NOMO-1 (cell line): Measurements from ENCODE around the gene MPV17.
"Not testable (repeated sequence)": the region's sequence is repeated elsewhere in the genome, so short reads cannot be mapped to it uniquely, and the experiment has no call there.

ENCODE experiments used
- DNase-seq, 2 experiments: peaks; one replicate each; lab custom pipeline; 2025; ENCODE audit not compliant: unreplicated experiment in 2 of 2; lab: John Stamatoyannopoulos, UW

Gene MPV17

DNA sequence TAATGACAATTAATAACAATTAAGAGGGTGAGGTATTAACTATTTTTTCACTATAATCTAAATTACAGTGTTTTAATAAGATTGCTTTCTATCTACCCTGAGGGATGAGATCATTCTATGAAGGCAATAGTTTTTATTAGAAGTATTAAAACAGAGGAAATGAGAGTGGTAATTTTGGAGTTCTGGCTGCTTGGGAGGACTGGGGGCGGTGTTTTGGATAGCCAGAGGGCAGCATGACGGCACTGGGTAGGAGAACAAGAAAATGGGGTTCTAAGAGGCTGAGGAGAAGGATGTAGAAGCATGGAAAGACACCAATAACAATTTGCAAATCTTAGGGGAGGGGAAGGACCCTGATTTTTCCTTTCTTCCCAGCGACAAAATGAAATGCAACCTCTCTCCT, 52.8 kb downstream of the MPV17 start:
- DNase-seq = no peak

DNA sequence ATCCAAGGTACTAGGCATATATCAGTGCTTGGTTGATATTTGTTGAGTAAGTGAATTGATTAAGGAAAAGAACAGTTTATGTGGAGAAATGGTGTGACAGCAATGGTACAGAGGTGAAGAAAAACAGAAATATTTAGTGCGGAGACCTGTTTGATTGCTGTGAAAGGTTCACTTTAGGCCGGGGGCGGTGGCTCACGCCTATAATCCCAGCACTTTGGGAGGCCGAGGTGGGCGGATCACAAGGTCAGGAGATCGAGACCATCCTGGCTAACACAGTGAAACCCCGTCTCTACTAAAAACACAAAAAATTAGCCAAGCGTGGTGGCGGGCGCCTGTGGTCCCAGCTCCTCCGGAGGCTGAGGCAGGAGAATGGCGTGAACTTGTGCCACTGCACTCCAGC, 54.6 kb downstream of the MPV17 start:
- not testable (repeated sequence) for DNase-seq

DNA sequence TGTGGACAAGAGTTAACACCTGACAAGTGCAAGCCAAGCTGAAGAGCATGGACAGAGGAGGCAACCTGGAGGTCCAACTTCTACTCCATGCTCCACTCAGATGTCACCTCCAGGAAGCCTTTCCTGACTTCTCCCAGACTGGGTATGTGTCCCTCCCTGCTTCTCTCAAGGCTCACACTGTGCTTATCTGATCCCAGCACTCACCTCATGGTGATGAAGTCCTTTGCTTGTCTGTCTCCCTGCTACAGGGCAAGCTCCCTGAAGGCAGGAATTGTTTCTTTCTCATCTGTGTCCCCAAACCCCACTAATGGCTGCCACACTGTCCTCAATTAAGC, 57.4 kb downstream of the MPV17 start:
- DNase-seq = no peak

DNA sequence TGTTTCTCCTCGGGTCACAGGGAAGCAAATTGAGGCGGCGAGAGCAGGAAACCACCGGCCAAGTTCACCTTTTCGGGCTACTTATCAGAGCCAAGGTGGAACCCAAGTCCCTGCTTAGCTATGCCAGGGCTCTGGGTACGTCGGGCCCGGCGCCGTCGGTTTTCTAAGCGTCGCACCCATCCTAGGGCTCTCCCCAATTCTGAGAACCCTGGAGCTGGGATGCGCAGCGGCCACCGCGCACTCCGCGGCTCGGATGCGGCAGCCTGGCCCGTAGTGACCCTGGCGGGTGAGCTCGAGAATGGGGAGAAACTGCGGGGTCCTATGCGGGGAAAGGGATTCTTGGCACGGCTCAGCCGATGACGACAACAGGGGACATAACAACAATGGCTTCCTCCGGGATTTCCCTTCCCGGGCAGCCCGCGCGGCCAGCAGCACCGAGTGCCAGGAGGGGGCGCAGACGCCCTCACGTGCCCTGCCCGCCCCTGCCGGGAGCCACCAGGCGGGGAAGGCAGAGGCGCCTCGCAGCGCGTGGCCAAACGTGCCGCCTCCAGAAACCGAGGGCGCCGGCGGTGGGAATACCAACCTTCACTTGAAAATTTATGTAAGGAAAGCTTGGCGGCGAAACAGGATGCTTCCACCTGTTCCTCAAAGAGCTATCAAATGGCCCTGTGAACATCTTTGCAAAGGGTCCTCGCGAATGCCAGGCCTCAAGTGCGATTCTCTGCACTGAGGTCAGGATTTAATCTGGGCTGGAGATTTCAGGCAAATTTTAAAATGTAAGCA, 58.0 kb downstream of the MPV17 start:
- DNase-seq = peak; percentile 29 to 30

DNA sequence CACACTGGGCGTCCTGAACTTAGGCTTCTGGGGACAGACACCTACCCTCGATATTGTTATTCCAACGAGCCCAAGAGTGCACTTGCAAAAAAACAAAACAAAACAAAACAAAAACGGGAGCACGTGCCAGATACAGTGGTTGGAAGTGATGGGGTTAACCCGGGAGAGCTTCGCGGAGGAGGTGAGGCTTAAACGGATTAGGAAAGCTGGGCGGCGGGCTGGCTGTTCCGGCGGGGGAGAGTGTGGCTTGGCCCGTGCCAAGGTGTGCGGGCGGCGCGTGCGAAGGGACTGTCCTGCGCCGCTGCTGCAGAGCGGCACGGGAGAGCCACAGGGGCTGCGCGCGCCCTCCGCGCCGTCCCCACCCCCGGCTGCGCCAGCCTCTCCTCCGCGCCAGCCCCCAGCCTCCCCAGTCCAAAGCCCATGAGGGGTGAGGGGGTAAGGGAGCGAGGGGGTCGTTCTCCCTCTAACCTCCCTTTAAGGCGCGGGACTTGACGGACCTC, 58.6 kb downstream of the MPV17 start:
- DNase-seq = peak in 1 of 2 experiments; percentile 12

DNA sequence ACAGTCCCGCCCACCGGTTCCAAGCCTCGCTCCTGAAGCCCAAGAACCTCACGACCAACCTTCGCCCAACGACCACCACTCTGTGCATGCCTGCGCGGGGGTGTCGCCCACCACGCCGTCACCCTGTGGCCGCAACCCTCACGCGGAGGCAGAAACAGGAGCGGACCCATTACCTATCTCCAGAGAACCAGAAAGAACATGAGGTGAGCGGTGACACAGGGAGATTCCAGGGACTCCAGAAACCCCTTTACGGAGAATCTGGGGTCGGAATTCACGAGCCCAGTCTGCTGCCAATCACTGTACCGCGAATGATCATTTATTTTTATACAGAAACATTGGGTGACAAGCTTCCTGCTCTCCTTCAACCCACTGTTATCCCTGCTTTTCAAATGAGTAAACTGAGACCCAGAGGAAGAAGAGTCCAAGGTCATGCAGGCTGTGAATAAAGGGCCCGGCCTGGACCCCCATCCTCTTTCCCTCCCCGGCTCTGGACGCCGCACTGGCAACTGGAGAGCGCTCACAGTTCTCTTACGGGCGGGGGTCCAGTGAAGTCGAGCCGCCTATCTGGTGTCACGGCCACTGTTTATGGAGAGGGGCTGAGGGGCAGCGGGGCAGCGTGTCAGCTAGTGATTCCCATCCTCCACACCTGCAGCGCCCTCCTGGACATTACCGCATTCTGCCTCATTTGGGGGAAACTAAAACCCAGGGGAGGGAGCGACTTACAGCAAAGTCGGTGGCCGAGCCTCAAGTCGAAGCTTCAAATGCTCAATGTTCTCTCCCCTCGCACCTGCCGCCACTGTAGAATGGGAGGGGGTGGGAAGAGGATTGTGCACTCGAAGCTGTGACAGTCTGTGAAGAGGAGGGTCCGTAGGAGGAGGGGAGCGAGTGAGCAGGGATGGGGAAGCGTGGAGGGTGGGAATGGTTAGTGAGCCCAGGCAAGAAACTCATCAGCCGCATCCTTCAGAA, 59.3 kb downstream of the MPV17 start:
- no peak for DNase-seq

DNA sequence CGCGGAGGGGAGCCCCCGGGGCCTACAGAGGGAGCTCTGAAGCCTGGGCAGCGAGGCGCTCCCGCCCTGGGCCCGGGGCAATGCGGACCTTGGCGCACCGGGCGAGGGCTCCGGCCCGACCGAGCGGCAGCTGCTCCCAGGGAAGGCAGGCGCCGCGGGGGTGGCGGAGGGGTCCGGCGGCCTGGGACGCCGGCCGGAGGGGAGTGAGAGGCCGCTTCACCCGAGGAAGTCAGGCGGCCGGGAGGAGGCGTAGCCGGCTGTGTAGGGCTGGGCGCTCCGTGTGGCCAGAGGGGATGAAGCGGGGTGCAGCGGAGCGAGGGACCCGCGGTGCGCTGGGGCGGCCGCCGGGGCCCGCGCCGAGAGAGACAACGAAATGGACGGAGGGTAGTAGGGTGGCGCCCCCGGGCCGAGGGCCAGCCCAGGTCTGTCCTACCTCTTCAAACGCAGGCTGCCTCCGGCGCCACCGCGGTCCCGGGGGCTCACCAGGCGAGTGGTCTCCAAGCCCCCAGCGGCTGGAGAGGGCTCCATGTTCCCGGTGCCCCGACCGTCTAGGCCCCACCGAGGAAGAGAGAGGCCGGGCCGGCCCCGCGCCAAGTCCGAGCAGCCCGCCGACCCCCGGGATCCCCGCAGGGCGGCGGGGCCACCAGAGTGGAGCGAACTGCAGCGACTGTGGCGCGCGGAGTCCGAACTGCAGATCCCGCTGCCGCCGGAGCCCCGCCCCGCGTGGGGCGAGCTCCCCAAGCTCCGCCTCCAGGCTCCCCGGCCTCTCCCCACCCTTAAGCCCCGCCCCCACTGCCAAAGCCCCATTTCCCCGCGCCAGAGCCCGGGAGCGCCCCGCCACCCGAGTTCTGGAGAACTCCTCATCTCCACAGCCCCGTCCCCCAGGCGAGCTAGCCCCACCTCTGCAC, 60.3 kb downstream of the MPV17 start, which contains the start of gene SLC30A3:
TSS of gene SLC30A3 (minus strand) at position 669 of the 908 bp plus-strand sequence. CDS start at position 528, 141 bp downstream.
- DNase-seq = peak; percentile 29 to 32

DNA sequence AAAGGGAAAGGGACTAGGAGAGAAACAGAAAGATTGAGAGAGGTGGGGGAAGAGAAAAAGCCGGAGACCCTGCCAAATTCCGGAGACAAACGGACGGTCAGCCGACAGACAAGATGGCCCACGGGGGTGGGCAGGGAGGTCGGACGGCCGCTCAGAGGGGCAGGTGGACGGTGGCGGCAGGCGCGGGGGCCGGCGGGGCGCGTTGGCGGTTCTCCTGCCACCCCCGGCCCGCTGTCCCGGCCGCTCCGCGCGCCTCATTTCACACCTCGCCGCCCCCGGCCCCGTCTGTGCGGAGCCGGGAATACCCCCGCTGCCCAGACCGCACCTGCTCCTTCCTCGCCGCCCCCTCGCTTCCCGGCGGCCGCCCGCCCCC, 61.0 kb downstream of the MPV17 start:
- DNase-seq = no peak

DNA sequence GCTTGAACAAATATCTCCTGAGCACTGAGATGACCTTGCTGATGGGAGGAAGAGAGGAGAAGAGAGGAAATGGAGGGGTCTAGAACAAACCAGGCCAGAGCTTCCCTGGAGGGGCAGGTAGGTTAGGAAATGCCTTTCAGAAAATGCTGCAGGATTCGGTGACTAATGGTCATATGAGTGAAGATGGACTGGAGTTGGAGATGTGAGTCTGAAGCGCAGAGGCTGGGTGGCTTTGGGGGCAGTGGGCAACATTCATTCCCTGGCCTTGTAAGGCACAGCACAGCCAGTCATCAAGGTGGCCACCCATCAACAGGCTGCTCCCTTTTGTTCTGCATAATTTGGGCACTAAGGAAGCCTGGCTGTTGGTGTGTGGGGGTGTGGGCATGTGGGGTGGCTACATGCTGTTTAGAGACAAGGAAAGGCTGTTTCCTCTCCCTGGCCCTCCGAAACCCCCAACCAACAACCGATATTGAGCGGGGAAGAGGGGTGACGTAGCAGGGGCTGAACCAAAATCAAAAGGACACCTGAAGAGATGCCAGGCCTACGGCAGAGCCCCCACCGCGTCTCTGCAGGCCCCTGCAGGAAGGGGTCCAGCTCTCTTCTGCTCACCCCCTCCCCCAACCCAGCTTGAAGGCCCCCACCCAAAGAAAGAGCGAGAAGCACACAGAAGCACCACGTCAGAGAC, 61.5 kb downstream of the MPV17 start:
- no peak for DNase-seq
